Fibroblast of skin of scalp (primary cell): ENCODE measurements around the gene RNF180.
"Not testable (repeated sequence)": the region's sequence is repeated elsewhere in the genome, so short reads cannot be mapped to it uniquely, and the experiment has no call there.

Source experiments
- DNase-seq: peaks from one replicate; pipeline ENCODE4 v3.0.0-alpha.2; 2013

The RNF180 gene

DNA sequence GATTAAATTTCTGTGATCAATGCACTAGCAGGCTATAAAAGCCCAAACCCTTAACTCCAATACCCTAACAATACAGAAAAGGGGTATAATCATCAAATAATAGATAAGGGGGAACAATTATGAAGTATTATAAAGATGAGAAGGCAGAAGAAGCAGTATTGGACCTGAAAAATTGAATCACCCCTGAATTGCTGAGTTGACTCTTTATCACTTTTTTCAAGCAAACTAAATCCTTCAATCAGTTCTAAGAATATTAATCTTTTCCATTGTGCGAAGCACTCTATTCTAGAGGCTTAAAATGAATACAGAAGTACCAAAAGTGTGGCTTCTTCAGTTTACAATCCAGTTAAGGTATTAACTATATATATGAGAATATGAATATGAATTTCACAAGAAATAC lies 120.7 kb downstream of the RNF180 start:
- DNase-seq, result no peak

GRCh38 chr5:64288496-64288895 lies 122.9 kb downstream of the RNF180 start:
- DNase-seq, result not testable (repeated sequence)

DNA sequence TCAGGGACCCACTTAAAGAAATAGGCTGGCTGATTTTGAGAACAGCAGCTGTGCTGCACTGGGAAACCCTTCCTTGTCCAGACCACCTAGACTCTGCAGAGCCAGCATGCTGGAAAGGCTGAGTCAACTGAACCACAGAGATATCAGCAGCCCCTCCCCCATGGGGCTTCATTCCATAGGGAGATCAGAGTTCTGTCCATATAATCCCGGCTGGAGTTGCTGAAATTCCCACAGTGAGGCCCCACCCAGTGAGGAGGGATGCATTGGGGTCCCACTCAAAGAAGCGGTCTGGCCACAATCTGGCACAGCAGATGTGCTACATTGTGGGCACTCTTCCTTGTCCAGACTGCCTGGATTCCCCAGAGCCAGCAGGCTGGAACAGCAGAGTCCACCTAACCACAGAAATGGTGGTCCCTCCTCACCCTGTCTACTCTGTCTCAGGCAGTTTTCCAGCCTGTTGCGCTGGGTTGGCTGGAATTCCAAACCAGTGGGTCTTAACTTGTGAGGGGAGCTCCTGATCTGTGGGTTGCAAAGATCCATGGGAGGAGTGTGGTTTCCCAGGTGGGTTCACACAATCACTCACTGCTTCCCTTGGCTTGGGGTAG lies 127.1 kb downstream of the RNF180 start:
- DNase-seq, result peak; percentile 30

DNA sequence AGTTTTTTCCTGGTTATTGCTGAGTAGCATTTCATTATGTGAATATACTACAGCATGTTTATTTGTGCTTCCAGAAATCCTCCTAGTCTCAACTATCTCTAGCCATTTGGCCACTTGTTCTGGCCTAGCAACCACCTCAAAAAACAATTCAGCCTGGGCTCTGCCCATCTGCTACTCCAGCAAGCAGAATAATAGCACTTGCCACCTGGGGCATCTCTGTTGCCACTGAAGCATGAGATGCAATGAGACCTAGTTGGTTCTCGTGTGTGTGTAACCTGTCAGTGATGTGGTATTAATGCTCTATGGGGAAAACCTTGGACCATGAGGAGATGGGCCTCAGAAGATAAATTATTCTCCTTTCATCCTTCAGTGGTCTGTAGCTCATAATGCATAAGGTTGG lies 129.5 kb downstream of the RNF180 start:
- DNase-seq, result no peak

- no peak for DNase-seq
Measured at GRCh38 chr5:64298586-64298985, 132.9 kb downstream of the RNF180 start.

DNA sequence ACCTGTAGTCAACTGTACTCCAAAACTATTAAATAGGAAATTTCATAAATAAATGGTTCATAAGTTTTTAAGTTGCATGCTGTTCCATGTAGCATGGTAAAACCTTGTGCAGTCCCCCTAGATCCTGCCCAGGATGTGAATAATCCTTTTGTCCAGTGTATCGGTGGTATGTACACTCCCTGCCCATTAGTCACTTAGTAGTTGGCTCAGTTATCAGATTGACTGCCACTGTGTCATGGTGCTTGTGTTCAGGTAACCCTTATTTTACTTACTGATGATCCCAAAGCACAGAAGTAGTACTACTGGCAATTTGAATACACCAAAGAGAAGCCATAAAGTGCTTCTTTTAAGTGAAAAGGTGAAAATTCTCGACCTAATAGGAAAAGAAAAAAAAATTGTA lies 134.2 kb downstream of the RNF180 start:
- no peak for DNase-seq

DNA sequence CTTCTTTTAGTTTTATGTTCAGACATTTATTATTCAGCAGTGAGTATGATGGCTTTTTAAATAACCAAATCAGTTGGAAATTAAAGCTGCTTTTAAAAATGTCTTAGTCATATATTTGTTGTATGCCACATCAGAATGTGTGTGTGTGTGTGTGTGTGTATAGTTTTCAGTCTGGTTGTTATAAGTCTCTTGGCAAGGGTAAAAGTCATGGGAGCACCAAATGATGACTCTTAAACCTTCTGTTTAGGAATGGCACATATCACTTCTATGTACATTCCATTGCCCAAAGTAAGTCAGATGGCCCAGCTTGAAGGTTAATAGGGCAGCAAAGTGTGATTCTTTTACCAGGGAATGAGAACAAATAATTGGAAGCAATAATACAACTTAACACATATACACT lies 135.9 kb downstream of the RNF180 start:
- DNase-seq, result no peak

DNA sequence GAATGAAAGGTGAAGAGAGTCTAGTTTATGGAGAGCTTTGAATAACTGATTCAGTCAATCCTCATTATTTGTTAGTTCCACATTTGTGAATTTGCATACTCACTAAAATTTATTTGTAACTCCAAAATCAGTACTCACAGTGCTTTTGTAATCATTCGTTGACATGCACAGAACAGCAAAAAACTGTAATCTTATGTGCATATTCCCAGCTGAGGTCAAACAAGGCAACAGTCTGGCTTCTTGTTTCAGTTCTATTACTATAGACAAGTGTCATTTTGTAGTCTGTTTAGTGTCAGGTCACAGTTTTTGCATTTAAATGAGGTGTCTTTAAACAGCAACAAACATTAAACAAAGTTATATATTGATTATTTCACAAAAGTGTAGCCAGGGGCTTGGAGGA lies 142.5 kb downstream of the RNF180 start:
- no peak for DNase-seq

DNA sequence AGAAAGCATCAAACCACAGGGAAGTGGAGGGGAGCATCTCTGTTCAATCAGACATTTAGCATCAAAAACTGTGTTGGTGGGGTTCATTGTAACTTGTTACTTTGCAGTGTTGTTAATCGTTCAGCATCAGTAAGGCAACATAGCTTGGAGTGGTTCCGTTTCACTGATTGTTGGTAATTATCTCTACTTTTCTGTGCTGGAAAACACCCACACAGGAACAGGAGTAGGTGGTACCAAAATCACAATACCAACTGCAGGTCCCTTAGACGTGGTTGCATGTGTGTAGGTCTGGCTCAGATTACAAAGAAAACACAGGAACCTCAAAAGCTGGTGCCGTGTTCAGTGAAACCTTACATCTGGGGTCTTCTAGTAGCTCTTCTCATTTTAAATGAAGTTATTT lies 146.8 kb downstream of the RNF180 start:
- DNase-seq, result no peak

GRCh38 chr5:64315778-64316177 lies 150.1 kb downstream of the RNF180 start:
- no peak for DNase-seq

DNA sequence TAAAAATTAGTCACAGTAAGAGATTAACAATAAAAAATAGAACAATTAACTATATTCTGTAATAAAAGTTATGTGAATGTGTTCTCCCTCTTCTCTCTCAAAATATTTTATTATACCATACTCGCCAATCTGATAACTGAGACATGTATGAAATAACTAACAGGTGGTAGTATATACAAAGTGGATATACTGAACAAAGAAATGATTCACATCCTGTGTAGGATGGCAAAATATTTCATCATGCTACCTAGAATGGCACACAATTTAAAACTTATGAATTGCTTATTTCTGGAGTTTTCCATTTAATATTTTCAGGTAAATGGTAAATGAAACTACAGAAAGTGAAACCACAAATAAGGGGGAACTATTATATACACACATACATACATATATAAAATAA lies 152.5 kb downstream of the RNF180 start:
- no peak for DNase-seq

GRCh38 chr5:64323591-64323990 lies 157.9 kb downstream of the RNF180 start:
- no peak for DNase-seq

- no peak for DNase-seq
Measured at GRCh38 chr5:64330728-64331231, 165.1 kb downstream of the RNF180 start.

DNA sequence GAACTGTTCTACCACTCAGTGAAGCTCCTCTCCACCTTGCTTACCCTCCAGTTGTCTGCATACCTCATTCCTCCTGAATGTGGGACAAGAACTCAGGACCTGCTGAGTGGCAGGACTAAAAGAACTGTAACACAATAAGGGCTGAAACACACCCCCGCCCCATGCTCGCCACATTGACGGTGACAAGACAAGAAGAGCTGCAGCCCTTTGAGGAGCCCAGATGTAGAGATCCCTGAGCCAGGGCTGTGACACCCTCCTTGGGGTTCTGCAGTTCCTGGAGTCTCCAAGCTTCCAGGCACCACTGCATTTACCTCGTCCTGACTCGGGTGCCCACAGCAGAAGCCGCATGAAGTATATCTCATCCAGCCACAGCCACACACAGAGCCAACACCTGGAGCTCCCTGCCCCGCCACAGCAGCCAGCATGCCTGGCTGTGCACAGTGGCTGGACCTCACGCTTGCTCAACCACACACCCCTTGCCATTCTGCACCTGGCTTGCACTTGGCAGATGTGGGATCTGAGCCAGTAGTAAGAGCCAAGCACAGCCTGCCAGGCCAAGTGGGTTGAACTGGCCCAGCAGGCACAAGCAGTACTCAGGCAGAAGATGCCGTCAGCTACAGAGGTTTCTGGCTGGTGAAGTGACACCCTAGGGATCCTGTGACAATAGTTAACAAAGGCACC lies 166.1 kb downstream of the RNF180 start:
- DNase-seq, result no peak

DNA sequence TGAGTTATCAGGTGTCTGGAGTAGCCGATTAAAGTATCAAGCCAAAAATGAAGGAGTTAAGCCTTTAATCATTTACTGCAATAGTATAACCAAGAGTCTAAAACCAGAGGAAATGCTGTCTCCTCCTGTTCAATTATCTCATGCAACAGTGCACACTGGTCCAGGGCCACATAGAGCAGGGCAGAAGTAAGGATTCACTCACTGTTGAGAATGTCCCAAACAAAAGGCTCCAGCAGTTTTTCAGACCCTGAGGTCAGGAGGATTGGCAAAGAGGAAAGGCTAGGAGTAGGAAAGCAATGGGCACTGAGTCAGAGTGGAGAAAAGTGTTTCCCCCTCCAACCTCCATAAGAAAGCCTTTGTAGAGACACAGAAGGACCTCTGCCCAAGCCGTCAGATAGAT lies 168.2 kb downstream of the RNF180 start:
- DNase-seq, result no peak

DNA sequence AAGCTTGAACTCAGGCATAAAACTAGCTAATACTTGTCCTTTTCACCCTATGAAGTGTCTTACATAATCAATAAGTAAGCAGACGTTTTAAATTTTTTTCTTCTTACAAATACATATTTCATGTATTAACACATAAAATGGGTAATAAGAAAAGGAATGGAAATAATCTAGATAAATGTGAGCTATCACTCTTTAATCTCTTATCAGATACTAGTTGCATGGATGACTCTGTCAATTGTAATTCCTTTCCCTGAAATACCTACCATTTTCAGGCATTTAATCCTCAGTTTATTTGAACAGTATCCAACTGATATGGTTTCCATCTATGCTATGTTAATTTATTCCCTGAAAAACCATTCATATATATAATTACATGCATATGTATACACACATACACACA lies 174.1 kb downstream of the RNF180 start:
- DNase-seq, result no peak

DNA sequence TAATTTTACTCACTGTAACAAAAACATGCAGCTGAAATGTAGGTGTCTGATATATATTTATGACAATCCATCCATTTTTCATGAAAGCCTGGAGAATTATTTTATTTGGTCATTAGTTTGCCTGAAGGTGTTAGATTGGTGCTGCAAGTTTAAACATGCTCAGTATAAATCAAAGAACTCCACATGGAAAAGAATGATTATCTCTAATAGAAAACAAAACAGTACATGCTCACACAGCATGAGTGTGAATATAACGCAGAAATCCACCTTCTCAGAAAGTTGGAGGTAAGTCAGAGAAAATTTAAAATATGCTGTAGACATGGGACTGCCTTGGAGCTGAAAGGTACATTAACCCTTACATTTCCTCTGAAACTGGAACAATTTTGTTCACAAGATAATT lies 174.7 kb downstream of the RNF180 start:
- no peak for DNase-seq

DNA sequence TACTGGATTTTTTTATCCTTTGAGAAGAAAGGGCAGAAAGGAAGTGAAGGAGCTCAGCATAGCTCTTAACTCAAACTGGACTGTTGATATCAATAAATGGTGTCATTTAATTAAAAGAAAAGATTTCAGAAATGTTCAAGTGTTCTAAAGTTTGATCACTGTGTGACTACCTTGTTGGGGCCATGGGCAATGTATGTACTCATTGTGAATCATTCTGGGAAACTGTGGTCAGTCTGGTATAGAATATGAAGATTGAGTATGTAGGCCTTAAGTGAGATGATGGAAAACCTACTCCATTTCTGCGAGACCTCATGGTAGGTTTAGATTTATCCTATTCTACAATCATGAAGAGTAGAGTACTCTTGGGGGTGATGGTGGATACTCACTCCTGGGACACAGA lies 175.7 kb downstream of the RNF180 start:
- DNase-seq, result no peak

- DNase-seq, result no peak
Measured at GRCh38 chr5:64344501-64344900, 178.9 kb downstream of the RNF180 start.

DNA sequence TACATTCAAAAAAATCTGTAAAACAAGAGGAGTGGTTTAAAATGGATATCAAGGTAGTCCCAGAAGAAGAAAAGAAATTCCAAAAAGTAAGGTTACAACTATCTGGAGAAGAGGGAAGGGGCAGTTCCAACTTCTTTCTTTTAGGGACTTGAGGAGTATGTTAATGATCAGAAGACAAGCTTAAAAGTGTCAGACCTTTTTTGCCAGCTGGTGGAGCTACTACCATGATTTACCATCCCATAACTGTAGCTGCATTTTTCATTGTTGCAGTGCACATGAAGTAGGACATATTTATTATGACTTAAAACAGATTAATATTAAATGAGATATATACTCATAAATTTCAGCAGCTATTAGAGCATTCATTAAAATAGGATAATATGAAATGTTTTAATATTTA lies 181.7 kb downstream of the RNF180 start:
- DNase-seq, result no peak

GRCh38 chr5:64364426-64364825 lies 198.8 kb downstream of the RNF180 start:
- no peak for DNase-seq

- peak; percentile 2 for DNase-seq
Measured at GRCh38 chr5:64384765-64385164, 219.1 kb downstream of the RNF180 start.

DNA sequence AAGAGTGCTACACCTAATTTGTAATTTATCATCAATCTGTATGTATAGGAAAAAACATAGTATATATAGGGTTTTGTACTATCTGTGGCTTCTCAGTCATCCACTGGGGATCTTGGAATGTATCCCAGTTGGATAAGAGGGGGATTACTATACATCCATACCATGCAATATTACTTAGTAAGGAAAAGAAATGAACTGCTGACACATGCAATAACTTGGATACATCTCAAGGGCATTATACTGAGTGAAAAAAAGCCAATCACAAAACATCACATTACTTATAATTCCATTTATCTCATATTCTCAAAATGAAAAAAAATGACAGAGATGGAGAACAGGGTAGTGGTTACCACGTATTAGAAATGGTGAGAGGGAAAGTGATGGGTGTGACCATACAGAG lies 231.9 kb downstream of the RNF180 start:
- no peak for DNase-seq

DNA sequence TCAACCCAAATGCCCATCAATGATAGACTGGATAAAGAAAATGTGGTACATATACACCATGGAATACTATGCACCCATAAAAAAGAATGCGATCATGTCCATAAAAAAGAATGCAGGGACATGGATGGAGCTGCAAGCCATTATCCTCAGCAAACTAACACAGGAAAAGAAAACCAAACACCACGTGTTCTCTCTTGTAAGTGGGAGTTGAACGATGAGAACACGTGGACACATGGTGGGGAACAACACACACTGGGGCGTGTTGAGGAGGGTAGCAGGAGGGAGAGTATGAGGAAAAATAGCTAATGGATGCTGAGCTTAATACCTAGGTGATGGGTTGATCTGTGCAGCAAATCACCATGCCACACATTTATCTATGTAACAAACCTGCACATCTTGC lies 233.1 kb downstream of the RNF180 start:
- not testable (repeated sequence) for DNase-seq
